NOMO-1 (cell line): ENCODE measurements around the gene LAMC1.

Experiments used
- DNase-seq, 2 experiments: peaks; one replicate each; lab custom pipeline; 2025; ENCODE audit not compliant: unreplicated experiment in 2 of 2; lab: John Stamatoyannopoulos, UW

Gene LAMC1

GRCh38 chr1:183180634-183181056, 157.4 kb downstream of the LAMC1 start:
- no peak for DNase-seq

DNA sequence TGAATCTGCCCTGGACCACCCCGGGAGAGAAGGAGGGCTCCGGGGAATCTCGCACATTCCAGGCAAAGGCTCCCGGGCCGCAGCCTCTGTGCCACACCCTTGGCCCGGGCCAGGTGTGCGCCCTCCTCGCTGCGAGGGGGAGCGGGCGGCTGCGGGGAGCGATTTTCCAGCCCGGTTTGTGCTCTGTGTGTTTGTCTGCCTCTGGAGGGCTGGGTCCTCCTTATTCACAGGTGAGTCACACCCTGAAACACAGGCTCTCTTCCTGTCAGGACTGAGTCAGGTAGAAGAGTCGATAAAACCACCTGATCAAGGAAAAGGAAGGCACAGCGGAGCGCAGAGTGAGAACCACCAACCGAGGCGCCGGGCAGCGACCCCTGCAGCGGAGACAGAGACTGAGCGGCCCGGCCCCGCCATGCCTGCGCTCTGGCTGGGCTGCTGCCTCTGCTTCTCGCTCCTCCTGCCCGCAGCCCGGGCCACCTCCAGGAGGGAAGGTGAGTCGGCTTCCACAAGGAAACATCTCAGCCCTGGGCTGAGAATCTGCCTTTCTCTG, 162.8 kb downstream of the LAMC1 start, which contains the start of gene LAMC2:
TSS of gene LAMC2 (plus strand) at position 324 of the 550 bp plus-strand sequence. CDS start at position 413, 89 bp downstream.
- DNase-seq, result no peak

DNA sequence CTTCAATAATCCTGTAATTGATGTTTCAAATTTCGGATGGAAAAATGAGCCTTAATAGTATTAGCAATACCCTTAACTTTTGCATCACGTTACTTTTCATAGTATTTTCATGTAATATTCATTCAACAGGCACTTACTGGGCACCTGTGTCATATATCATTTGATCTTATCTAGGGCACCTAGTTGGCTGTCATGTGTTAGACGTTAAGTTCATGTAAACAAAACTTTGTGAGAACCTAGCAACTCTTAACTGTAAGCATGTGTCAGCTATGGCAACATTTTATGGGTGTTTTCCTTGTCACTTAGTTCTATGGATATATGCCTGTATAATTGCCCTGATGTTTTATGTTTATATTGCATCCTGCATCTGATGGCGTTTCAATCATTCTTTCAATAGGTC, 163.6 kb downstream of the LAMC1 start:
- DNase-seq, result no peak

DNA sequence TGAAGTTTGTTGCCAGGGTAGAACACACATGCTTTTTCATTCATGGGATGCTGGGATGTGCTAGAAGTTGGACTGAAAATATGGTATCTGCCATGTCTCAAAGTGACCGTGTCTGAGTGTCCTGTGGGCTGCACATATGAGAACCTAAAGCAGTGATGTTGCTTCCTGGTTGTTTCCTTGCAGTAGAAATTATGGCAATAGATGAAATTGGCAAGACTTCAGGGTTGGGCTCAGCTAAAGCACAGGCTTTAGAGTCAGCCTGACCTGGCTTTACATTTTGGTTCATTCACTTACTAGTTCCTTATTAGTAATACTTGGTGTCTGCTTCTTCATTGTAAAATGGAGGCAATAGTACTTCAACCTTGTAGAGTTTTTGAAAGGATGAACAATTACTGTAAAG, 165.0 kb downstream of the LAMC1 start:
- no peak for DNase-seq

DNA sequence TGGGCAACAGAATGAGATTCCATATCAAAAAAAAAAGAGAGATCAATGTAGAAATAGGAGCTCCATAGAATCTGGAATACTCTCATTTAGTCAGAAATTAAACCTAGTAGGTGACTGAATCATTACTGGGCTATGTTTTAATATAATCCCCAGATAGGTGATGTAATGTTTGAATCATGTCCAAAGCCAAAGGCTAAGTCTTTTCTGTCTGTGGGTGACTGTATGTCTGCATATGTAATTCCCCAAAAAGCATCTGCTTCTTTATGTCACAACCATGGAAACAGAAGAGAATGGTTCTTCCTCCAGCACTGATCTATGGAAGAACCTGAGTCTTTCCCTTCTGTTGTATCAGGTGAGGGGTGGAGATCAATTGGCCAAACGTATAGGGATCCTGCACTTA, 168.6 kb downstream of the LAMC1 start:
- DNase-seq, result no peak

- no peak for DNase-seq
Measured at GRCh38 chr1:183193963-183194525, 170.8 kb downstream of the LAMC1 start.

DNA sequence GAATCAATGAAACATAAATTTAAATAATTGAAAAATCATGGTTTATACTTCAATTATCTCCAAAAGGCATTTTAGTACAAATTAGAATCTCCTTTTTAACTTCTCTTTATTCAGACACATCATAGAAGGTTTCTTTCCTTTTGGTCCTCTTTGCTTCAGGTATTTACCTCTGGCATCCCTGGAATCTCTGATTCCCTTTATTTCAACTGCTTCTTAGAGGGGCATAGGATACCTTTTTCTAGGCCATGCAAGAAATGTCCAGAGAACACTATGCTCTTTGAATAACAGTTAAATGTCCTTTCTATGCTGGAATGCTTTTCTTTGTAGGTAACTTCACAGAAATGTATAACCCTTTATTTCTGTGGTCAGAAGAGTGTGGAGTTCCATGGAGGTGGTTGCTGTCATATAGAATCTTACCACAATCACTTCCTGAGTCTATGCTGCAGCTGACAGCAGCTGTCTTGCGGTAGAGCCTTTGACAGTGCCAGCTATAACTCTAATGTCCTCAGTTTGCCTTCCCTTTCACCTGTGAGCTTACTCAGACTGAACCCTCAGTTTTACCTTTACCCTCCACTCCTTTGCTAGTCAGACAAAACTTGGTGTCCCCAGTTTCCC, 171.4 kb downstream of the LAMC1 start:
- DNase-seq, result peak; percentile 2 to 6

- DNase-seq, result no peak
Measured at GRCh38 chr1:183195142-183195574, 171.9 kb downstream of the LAMC1 start.
